Fibroblast of skin of left biceps (primary cell): ENCODE data around the gene JAG2.

ENCODE experiments used
- DNase-seq, 2 experiments: peaks; one replicate each; pipeline ENCODE4 v3.0.0-alpha.2; 2013; ENCODE audit warnings: low read depth in 2 of 2

JAG2 gene

DNA sequence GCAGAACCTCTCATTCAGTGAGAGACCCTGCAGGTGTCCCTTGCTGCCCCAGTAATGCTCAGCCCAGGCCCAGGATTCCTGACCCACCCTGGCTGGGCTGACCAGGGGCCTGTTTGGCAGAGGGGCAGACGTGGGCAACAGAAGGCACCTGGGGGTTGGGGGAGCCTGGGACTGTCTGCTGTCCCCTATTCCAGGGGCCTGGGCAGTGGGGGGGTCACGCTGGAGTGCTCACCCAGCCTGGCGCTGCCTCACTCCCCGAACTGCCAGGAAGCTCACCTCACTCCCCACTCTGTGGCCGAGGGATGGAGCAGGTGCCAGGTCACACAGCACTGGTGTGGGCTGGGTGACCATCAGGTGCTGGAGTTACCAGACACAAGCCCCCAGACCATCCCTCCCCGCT, 35.1 kb upstream of the JAG2 start:
- no peak for DNase-seq

- DNase-seq: peak; percentile 6 to 9
These were observed 34.5 kb upstream of the JAG2 start for GRCh38 chr14:105203057-105203531.

DNA sequence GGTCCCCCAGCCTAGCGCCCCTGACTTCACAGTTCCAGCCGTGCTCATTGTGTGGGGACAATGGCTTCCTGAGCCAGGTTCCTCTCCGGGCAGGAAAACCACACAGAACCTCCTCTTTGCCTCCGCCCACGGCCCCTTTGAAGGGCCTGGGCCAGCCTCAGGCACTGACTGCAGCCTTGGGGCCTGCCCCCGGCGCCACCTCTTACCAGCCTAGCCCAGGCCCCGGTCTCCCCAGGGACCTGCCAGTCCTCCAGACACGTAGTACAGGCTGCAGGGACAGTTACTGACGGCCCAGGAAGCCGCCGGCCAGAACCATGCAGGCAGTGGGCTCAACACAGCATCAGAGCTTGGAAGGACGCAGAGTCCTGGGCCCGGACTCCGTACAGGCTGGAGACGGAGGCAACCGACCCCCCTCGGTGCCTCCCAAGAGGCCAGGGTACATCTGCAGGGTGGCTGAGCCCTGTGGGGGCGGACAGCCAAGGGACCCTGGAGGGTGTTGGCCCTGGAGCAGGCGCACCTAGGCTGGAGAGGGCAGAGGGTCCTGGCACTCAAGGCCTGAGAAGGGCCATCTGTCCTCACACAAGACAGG, 33.4 kb upstream of the JAG2 start:
- no peak for DNase-seq

DNA sequence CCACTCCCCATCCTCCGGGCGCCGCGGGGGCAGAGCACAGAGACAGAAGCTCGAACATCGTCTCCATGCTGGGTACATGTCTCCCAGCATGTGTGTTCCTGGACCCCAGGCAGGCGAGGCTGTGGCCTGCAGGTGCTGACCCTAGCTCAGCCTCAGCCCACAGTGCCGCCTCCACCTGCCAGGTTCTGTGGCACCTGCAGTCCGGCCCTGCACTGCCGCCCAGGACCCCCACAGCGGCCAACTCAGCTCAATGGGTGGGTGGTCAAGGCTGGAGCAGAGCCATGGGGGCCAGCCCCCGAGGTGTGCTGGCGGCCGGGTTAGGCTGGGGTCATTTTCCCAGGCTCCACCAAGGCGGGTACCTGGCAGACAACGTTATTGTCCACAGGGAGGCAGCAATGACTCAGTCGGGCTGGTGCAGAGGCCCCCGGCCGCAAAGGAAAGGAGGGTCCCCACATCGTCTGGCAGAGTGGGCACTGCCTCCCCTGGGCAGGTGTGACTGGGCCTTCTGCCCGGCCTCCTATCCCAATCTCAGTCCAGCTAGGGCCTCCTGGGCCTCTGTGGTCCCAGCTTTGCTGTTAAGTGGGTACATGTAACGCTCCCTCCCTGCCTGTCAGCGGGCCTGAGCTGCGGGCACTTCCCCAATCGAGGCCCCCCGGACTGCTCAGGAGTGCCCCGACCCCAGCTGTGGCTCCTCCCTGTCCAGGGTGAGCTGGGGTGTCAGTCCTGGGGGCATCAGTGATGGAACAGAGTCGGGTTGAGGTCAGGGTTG, 32.8 kb upstream of the JAG2 start:
- no peak for DNase-seq

GRCh38 chr14:105200641-105201040, 32.1 kb upstream of the JAG2 start:
- no peak for DNase-seq

DNA sequence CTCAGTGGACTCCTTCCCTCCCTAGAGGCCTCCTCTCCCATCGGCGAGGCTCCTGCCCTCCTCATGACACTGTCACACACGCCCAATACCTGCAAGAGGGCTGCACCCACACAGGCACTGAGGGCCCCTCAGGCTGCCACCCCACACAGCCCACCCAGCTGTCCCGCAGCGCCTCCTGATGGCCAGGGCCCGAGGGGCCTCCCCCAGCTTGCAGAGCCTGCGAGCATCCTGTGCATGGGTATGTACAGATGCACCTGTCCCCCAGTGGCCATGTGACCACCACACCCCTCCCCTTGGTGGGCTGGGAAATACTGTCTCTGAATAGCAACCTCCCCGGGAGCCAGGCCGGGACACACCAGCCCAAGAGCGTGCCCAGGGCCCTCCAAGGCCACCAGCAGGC, 31.5 kb upstream of the JAG2 start:
- no peak for DNase-seq

DNA sequence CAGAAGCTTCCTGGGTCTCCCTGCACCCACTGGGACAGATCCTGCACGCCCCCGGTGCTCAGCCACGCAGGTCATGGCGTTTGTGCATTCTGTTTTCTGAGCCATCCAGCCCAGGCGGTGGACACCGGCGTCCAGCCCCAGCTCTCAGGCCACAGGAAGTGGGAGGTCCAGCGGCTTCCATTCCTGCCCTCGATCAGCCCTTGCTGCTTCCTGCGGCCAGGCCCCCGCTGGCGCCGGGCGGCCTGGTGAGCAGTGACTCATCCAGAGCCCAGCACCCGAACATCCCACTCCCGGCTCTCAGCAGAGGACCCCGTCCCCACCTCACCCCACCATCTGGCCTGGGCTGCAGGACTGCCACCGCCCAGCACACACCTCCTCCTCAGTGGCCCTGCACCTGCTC, 30.5 kb upstream of the JAG2 start:
- no peak for DNase-seq

DNA sequence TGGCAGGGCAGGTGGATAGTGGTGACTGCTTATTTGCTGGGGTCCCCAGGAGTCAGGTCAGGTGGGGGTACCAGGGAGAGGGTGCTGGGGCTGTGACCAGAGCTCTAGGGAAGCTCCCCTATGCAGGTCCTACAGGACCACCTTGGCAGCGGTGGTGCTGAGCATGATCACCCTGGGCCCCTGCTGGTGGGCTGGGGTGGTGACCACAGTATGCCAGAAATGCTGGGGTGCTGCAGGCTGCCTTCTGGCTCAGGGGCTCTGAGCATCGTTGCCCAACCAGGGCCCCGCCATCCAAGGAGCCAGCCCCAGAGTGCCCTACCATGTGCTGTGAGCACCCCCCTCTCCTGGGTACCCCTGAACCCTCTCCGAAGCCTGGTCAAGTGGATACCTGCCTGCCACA, 30.0 kb upstream of the JAG2 start:
- no peak for DNase-seq

DNA sequence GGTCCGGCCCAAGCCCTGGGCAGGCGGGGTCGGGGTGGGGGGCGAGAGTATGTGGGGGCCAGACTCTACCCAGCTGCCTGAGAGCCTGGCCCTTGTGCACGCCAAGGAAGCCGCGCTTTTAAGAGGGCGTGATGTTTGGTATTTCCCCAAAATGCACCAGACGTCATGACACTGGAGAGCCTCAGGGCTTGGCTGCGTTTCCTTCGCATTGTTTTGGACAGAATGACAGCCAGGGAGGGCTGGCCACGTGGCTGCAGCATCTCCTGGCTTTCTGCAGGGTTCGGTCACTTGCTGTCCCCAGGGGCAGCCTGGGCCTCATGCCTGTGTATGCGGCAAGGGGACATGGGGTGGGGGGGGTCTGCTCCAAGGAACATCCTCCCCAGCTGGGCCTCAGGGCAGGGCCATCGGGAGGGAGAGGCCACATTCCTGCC, 28.6 kb upstream of the JAG2 start:
- DNase-seq: no peak

GRCh38 chr14:105196265-105196960, 27.8 kb upstream of the JAG2 start:
- no peak for DNase-seq

DNA sequence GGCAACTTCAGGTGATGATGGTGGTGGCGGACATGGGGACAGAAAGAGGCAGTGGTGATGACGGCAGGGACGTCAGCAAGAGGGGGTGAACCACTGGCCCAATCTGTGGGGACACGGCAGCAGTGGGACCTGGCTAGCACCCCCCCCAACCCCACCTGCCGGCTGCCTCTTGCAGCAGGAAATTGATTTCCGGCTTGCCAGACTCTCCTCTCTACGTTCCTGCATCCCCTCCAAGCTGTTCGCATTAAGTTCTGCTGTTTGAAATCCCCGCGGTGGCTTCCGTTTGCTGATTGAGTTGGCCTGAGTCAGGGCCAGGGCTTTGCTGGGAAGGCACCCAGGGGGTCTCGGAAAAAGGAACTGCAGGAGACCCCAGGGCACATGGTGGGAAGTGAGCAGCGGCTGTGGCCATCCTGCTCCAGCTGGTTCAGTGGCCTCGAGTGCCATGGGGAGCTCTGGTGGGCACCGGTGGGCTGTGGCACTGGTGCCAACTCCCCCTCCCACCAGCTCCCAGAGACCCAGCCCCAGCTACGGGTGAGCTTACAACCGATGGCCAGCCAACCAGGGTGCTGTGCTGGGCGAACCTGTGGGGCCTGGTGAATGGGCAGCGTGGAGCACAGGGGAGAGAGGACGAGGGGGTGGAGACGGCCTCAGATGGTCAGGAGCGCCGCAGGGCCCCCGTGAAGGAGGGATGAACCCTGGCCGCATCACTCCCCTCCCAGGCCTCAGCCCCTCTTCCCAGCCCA, 27.1 kb upstream of the JAG2 start:
- DNase-seq: no peak

- DNase-seq: no peak
These were observed 26.5 kb upstream of the JAG2 start for GRCh38 chr14:105195051-105195450.

DNA sequence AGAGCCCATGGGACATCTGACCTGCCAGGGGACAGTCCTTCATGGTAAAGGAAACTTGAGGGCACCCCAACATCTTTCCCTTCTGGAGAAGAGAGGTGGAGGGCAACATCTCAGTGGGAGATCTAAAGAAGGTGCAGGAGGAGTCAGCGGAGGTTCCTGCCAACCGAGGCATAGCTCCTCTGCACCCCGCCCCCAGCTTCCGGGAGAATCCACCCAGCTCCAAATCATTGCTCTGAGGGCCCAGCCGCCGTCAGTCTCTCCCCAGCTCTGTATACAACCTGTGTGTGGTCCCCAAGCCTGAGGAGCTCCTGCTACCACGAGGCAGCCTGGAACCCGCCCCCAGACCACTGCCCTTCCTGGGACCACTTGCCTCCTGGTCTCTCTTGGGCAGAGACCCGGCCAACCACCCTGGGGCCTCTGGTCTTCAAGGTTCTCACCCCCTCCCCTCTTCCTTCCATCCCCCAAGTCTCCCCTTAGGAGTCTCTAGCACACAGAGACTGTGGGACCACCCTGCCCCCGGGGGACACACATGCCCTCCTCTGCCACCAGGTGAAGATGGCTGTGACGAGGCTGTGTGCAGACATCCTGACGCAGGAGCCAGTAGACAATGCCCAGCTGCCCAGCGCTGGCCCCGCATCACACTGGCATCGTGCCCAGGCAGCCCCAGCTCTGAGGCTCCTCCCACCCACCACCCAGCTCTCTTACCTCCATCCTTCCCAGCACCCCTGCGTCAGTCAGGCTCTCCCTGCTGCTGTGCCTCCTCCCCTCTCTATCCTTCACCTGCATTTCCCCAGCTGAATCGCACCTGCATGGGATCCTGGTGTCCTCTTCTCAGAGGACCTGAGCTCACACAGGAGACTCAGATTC, 25.6 kb upstream of the JAG2 start:
- DNase-seq: no peak

DNA sequence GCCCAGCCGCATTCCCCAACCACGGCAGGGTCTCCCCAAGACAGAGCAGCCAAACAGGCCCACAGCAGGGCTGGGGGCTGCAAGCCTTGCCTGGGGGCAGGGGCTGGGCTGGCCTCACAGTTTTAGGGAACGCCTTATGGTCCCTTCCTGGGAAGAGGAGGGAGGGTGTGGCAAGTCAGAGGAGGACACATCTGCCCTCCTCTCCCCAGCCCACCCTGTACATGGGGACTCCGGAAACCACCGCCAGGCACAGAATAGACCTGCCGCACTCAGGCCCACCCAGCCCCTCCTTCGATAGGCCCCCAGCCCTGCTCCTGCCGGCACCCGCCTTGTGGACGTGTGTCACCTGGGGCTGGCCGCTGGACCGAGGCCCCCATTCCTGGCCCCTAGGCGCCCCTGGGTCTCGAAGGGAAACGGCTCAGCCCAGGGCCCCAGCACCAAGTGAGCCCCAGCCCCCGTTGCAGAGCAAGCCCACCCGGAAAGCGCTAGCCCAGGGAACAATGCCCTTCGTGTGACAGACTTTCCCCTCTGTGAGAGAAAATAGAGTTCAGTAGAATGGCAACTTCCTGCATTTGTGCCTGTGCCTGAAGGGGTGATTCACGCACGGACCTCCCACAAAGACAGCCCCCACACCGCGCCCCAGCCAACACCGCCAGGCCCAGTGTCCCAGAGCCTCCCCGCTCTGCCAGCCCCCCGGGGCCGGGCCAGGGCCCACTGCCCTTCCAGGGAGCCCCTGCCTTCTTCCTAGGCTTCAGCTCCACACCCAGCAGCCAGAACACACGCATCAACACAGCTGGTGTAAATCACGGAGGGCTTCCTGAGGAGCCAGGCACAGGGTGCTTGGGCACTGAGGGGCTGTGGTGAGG, 24.5 kb upstream of the JAG2 start:
- no peak for DNase-seq

- no peak for DNase-seq
These were observed 19.5 kb upstream of the JAG2 start for GRCh38 chr14:105187935-105188524.

GRCh38 chr14:105187116-105187515, 18.5 kb upstream of the JAG2 start:
- DNase-seq: no peak

- DNase-seq: no peak
These were observed 17.4 kb upstream of the JAG2 start for GRCh38 chr14:105185973-105186372.

GRCh38 chr14:105185001-105185400, 16.4 kb upstream of the JAG2 start:
- no peak for DNase-seq

GRCh38 chr14:105184461-105184860, 15.9 kb upstream of the JAG2 start:
- DNase-seq: no peak
